B cell (primary cell): ENCODE data around the gene FRMD4A. TPM values are rescaled to one million over a fixed set of nuclear protein-coding genes. Genes with fewer than 3 reads are reported as not detected.
A peak's percentile ranks its signal among the peaks of the same experiment; 100 is the strongest.

Experiments used
- ATAC-seq: fragments of 200-7000 bp; cut with Tn5 transposase; one replicate; pipeline ENCODE4 v1.10.0; 2021; ENCODE audit warnings: low read depth, mild to moderate bottlenecking, moderate number of reproducible peaks, moderate library complexity
- CTCF ChIA-PET: fragments of 350-600 bp; sonication (Branson Sonifier 250); formaldehyde crosslinking; loops from one replicate; lab custom pipeline; 2021; ENCODE audit warnings: antibody characterized with exemption, inconsistent platforms; lab: Charles Lee
- POLR2A ChIA-PET: fragments of 350-600 bp; sonication (Branson Sonifier 250); formaldehyde crosslinking; loops from one replicate; lab custom pipeline; 2021; ENCODE audit warnings: antibody characterized with exemption; lab: Charles Lee
- DNase-seq: peaks from one replicate; pipeline ENCODE4 v3.0.0; 2013
- H2AFZ ChIP-seq: 2 replicates; pipeline ENCODE4 v1.6.1; 2012; ENCODE audit warnings: mild to moderate bottlenecking, low read depth, low read length; ENCODE audit not compliant: insufficient read depth, poor library complexity, severe bottlenecking
- H3K27ac ChIP-seq, 2 donors: 1 replicate in 1 of 2; 2 replicates in 1 of 2; pipeline ENCODE4 v1.5.1; 2012 to 2013; ENCODE audit warnings: low read length in 2 of 2, mild to moderate bottlenecking in 2 of 2, moderate library complexity in 1 of 2
- H3K27me3 ChIP-seq, 4 experiments: fragments of 200-600 bp in 1 of 4; sonication (generic) in 1 of 4; replicated peaks in 1 of 4; 1 replicate in 2 of 4; 2 replicates in 2 of 4; pipeline versions ENCODE4 v1.6.1 to v1.7.0; 2013 to 2016; ENCODE audit warnings: low read length in 3 of 4, mild to moderate bottlenecking in 2 of 4, mixed read lengths in 1 of 4, moderate library complexity in 1 of 4; ENCODE audit not compliant: insufficient read depth in 4 of 4, control insufficient read depth in 3 of 4; ENCODE audit errors: control extremely low read depth in 1 of 4
- H3K36me3 ChIP-seq, 2 experiments: replicated peaks in 1 of 2; 1 replicate in 1 of 2; 2 replicates in 1 of 2; pipeline versions ENCODE4 v1.6.1 to v1.7.1; 2013; ENCODE audit warnings: low read length in 1 of 2; ENCODE audit not compliant: insufficient read depth in 2 of 2, control insufficient read depth in 1 of 2; ENCODE audit errors: control extremely low read depth in 1 of 2, extremely low read depth in 1 of 2
- H3K4me1 ChIP-seq, 2 donors: fragments of 200-600 bp in 1 of 2; sonication (generic) in 1 of 2; 1 replicate in 1 of 2; 2 replicates in 1 of 2; pipeline versions ENCODE4 v1.5.1 to v1.6.1; 2013 to 2017; ENCODE audit warnings: low read length in 2 of 2; ENCODE audit not compliant: control insufficient read depth in 2 of 2, insufficient read depth in 2 of 2
- H3K4me2 ChIP-seq: replicated peaks from 2 replicates; pipeline ENCODE3; 2012; ENCODE audit warnings: mild to moderate bottlenecking, low read depth, low read length; ENCODE audit not compliant: poor library complexity, severe bottlenecking
- H3K4me3 ChIP-seq, 5 experiments: fragments of 200-600 bp in 1 of 5; sonication (generic) in 1 of 5; 1 replicate in 3 of 5; 2 replicates in 2 of 5; pipeline versions ENCODE4 v1.5.1 to v1.7.0; 2011 to 2016; ENCODE audit warnings: low read length in 4 of 5, mild to moderate bottlenecking in 4 of 5, low read depth in 2 of 5, control low read depth in 1 of 5, moderate library complexity in 1 of 5; ENCODE audit not compliant: insufficient read depth in 1 of 5; ENCODE audit errors: control extremely low read depth in 1 of 5, extremely low read depth in 1 of 5
- H3K79me2 ChIP-seq: fragments of 200-600 bp; sonication (generic); one replicate; pipeline ENCODE4 v1.6.0; 2016; ENCODE audit warnings: low read length; ENCODE audit not compliant: control insufficient read depth, insufficient read depth
- H3K9ac ChIP-seq: fragments of 200-600 bp; sonication (generic); 2 replicates; pipeline ENCODE4 v1.6.1; 2017; ENCODE audit warnings: mild to moderate bottlenecking, low read length, moderate library complexity
- H3K9me3 ChIP-seq, 3 donors: one replicate each; pipeline versions ENCODE4 v1.6.1 to v1.7.1; 2013; ENCODE audit warnings: low read length in 2 of 3; ENCODE audit not compliant: control insufficient read depth in 2 of 3, insufficient read depth in 1 of 3; ENCODE audit errors: control extremely low read depth in 1 of 3
- H4K20me1 ChIP-seq: 2 replicates; pipeline ENCODE4 v1.6.0; 2012; ENCODE audit warnings: mild to moderate bottlenecking, low read length; ENCODE audit not compliant: insufficient read depth, control insufficient read depth, poor library complexity, severe bottlenecking
- H3K27ac Mint-ChIP-seq: one replicate; pipeline ENCODE4 v1.8.0; 2021; ENCODE audit warnings: mixed read lengths
- H3K27me3 Mint-ChIP-seq: one replicate; pipeline ENCODE4 v1.8.0; 2021; ENCODE audit warnings: mixed read lengths
- H3K4me1 Mint-ChIP-seq: one replicate; pipeline ENCODE4 v1.8.0; 2021; ENCODE audit warnings: mixed read lengths
- H3K4me3 Mint-ChIP-seq: one replicate; pipeline ENCODE4 v1.8.0; 2021; ENCODE audit warnings: mixed read lengths
- H3K9me3 Mint-ChIP-seq: one replicate; pipeline ENCODE4 v1.8.0; 2022; ENCODE audit warnings: mixed read lengths; ENCODE audit not compliant: insufficient read depth
- EZH2 ChIP-seq: IDR thresholded peaks from 2 replicates; pipeline ENCODE4 v1.6.1; 2012; ENCODE audit warnings: borderline replicate concordance, low read depth, mild to moderate bottlenecking, moderate library complexity, low read length; ENCODE audit not compliant: insufficient read depth, poor library complexity, severe bottlenecking
- WGBS: methylation state at CpG from one replicate; pipeline ENCODE4 v1.1.5; 2013; ENCODE audit warnings: missing lambda C conversion rate; ENCODE audit not compliant: insufficient coverage; 5-methylcytosine and 5-hydroxymethylcytosine counted together
- intact Hi-C: fragments of 100-400 bp; cut with micrococcal nuclease; formaldehyde crosslinking; loops from one replicate; pipeline ENCODE4 v1.10.0; 2022
- polyA plus RNA-seq: library from polyadenylated mRNA; depleted of rRNA; stranded (reverse); fragments of >200 nt; gene quantifications from 2 replicates; pipeline ENCODE4 v1.2.3, GENCODE V29; 2012
- total RNA-seq, 2 donors: library from RNA; stranded (reverse); fragments of 120-200 nt in 1 of 2; gene quantifications; 1 replicate in 1 of 2; 2 replicates in 1 of 2; pipeline versions ENCODE4 v1.2.3 to v1.2.4, GENCODE V29; 2013 to 2022
- TF ChIP-seq, protein P1 (sequence below): fragments of 200-600 bp; IDR thresholded peaks from one replicate; pipeline ENCODE4 v1.8.0; 2022; ENCODE audit warnings: antibody characterized with exemption, mild to moderate bottlenecking

The FRMD4A gene
- total and polyA plus RNA-seq, 2 donors (not counting 1 experiment from before 2014, with no cell fraction given) = 0.76 to 3.4 TPM

- no peaks in the 10 kb centered on the region for H3K9me3 Mint-ChIP-seq
- peaks cover 0 to 5% (median 0%) of the 10 kb centered on the region in 3 donors for H3K9me3 ChIP-seq
- no peaks in the 10 kb centered on the region for H3K79me2 ChIP-seq
- peaks cover 19 to 20% of the 10 kb centered on the region in 2 donors for H3K4me1 ChIP-seq
- no peak for DNase-seq
- peaks cover 23% of the 10 kb centered on the region for H3K4me1 Mint-ChIP-seq
- H4K20me1 ChIP-seq = no peaks in the 10 kb centered on the region
- ATAC-seq = no peak
- no peak overlapping the region for H2AFZ ChIP-seq
- H3K4me3 Mint-ChIP-seq = no peak overlapping the region
- H3K9ac ChIP-seq = no peak overlapping the region
- CTCF ChIA-PET = interaction anchor here (1.1 kb wide), 1 partner anchor 37 kb away, joined by 3 read pairs; no protein-coding TSS in a partner anchor
- no peak overlapping the region for H3K4me2 ChIP-seq
- H3K36me3 ChIP-seq = no peaks in the 10 kb centered on the region
- no peak overlapping the region for H3K27ac Mint-ChIP-seq
- H3K27ac ChIP-seq = no peak overlapping the region
- POLR2A ChIA-PET = no interaction called here
- peaks cover 0 to 56% (median 43%) of the 10 kb centered on the region in 4 experiments for H3K27me3 ChIP-seq
- no peak for TF ChIP-seq EZH2
- TF ChIP-seq, protein P1, sequence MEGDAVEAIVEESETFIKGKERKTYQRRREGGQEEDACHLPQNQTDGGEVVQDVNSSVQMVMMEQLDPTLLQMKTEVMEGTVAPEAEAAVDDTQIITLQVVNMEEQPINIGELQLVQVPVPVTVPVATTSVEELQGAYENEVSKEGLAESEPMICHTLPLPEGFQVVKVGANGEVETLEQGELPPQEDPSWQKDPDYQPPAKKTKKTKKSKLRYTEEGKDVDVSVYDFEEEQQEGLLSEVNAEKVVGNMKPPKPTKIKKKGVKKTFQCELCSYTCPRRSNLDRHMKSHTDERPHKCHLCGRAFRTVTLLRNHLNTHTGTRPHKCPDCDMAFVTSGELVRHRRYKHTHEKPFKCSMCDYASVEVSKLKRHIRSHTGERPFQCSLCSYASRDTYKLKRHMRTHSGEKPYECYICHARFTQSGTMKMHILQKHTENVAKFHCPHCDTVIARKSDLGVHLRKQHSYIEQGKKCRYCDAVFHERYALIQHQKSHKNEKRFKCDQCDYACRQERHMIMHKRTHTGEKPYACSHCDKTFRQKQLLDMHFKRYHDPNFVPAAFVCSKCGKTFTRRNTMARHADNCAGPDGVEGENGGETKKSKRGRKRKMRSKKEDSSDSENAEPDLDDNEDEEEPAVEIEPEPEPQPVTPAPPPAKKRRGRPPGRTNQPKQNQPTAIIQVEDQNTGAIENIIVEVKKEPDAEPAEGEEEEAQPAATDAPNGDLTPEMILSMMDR = no peak
- H3K4me3 ChIP-seq = no peak overlapping the region
- peaks cover 57% of the 10 kb centered on the region for H3K27me3 Mint-ChIP-seq
- intact Hi-C loops = no loop called here
- WGBS = 68% methylated on average over 9 of the region's 9 CpGs
Measured at GRCh38 chr10:13894412-13895093, 436.2 kb downstream of the FRMD4A start.

DNA sequence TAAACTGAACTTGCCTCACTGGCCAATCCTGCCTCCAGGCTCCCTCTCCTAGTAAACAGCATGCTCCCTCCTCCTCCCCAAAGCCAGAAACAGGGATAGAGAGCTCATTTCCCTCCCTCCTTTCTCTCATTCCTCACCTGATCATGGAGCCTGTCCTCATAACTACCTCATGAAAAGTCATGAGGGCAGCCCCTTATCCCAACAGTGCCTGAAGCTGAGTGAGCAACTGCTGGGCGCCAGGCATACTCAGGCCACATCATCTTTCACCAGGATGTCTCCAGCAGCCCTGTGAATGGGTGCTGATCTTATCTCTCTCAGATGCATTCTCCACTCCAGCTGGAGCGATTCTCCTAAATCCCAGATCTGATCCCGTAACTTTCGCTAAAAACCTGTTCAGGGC, 436.8 kb downstream of the FRMD4A start:
- Histone ChIP-seq H3K36me3 (no peaks in the 10 kb centered on the region), H3K27ac (no peak overlapping the region), H3K4me2 (no peak overlapping the region), H3K9me3 (peaks cover 0 to 5% (median 0%) of the 10 kb centered on the region in 3 donors), H3K9ac (no peak overlapping the region), H3K27me3 (peaks cover 0 to 60% (median 43%) of the 10 kb centered on the region in 4 experiments), H3K79me2 (no peaks in the 10 kb centered on the region), H3K4me3 (no peak overlapping the region), H2AFZ (no peak overlapping the region), H4K20me1 (no peaks in the 10 kb centered on the region), H3K4me1 (peaks cover 19 to 20% of the 10 kb centered on the region in 2 donors)
- intact Hi-C loops = no loop called here
- no peak for TF ChIP-seq EZH2
- TF ChIP-seq, protein P1 = no peak
- Mint-ChIP-seq H3K27me3 (peaks cover 63% of the 10 kb centered on the region), H3K9me3 (no peaks in the 10 kb centered on the region), H3K4me1 (peaks cover 23% of the 10 kb centered on the region), H3K27ac (peak overlapping the region; percentile 64), H3K4me3 (peak overlapping the region; percentile 50)
- DNase-seq (no peak), ATAC-seq (no peak)
- ChIA-PET CTCF (interaction anchor here (1.1 kb wide), 1 partner anchor 38 kb away, joined by 3 read pairs; no protein-coding TSS in a partner anchor), POLR2A (no interaction called here)
- WGBS = 87% methylated on average over 4 of the region's 4 CpGs
